GM12875 (cell line): Measurements from ENCODE around the gene UBR1.

Experiments used
- H3K4me3 ChIP-seq: one replicate; pipeline ENCODE4 v1.5.1; 2011; ENCODE audit warnings: low read depth, low read length, control low read depth
- TF ChIP-seq, protein P1 (sequence below): IDR thresholded peaks from 2 replicates; pipeline ENCODE4 v1.5.1; 2011; ENCODE audit warnings: low read depth, mild to moderate bottlenecking, control low read depth, inconsistent platforms, low read length, moderate library complexity, borderline replicate concordance; ENCODE audit not compliant: insufficient read depth

UBR1 gene

GRCh38 chr15:43105778-43106485 is at the start of gene UBR1:
Gene UBR1 (minus strand): TSS chr15:43106038. CDS start chr15:43106022, 16 bp downstream.
- TF ChIP-seq, protein P1, sequence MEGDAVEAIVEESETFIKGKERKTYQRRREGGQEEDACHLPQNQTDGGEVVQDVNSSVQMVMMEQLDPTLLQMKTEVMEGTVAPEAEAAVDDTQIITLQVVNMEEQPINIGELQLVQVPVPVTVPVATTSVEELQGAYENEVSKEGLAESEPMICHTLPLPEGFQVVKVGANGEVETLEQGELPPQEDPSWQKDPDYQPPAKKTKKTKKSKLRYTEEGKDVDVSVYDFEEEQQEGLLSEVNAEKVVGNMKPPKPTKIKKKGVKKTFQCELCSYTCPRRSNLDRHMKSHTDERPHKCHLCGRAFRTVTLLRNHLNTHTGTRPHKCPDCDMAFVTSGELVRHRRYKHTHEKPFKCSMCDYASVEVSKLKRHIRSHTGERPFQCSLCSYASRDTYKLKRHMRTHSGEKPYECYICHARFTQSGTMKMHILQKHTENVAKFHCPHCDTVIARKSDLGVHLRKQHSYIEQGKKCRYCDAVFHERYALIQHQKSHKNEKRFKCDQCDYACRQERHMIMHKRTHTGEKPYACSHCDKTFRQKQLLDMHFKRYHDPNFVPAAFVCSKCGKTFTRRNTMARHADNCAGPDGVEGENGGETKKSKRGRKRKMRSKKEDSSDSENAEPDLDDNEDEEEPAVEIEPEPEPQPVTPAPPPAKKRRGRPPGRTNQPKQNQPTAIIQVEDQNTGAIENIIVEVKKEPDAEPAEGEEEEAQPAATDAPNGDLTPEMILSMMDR = no peak

GRCh38 chr15:43153269-43153668 is 47.4 kb upstream of the UBR1 start:
- no peak overlapping the region for H3K4me3 ChIP-seq
- TF ChIP-seq, protein P1 = no peak

More at GRCh38 chr15:43105778-43106485, at the start of gene UBR1:
- peak within 1 kb of the TSS; percentile 53 for H3K4me3 ChIP-seq

DNA sequence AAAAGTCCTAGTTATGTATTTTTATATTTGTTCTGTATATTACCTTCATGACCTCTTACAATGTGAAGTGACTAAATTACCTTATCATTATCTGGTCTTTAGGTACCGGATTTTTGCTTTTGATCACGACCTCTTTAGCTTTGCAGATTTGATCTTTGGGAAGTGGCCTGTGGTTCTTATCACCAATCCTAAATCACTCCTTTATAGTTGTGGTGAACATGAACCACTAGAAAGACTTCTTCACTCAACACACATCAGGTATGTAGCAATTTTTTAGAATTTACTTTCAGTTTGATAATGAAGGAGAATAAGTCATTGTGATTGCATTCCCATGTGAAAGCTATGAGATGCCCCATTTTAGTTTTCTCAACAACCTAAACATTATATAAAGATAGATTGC is 45.9 kb upstream of the UBR1 start:
- no peak overlapping the region for H3K4me3 ChIP-seq
- TF ChIP-seq, protein P1 = no peak

DNA sequence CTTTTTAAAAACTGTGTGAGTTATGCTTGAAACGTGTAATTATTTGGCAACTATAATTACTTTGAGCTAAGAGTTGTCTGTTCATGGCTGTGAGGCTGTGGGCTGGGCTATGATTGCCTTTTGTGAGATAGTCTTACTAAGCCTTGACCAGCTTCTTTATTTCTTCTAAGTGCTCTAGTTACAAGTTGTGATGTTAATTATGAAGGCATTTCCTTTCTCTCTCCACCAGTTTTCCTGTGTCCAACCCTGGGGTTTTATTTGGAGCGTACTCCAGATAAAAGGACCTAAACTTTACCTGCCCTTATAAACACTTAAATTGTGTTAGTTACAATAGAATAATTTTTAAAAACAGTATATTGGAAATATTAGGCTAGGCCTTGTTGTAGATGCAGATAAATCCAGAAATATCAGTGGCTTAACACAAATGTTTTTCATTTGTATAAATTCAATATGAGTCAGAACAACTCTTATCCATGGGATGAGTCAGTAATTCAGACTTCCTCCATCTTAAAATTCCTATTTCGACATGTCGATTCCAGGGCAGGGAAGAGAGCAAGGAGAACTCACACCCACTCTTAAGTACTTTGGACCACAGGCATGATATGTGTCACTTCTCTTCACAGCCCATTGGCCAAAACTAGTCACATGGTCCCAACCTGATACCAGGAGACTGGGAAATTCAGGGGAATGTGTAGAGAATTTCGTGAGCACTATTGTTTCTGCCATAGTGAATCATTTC is 44.5 kb upstream of the UBR1 start:
- TF ChIP-seq, protein P1 = no peak
- H3K4me3 ChIP-seq = no peak overlapping the region

DNA sequence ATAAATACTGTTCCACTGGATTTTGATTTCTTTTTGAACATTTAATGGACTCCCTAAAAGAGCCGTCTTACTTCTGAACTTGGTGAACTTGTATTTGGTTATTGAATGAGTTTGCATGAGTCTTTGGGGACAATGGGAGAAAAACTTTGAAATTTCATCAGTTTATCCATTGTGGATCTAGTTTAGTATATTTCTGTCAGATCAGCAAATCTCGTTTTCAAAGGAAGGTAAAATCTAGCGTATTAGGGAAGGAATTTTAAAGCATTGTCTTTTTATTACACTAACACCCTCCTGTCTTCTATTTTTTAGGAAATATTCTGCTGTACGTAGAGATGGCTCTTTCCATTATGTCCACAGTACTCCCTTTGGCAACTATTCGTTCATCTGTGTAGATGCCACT is 40.3 kb upstream of the UBR1 start:
- H3K4me3 ChIP-seq = no peak overlapping the region
- TF ChIP-seq, protein P1 = no peak

DNA sequence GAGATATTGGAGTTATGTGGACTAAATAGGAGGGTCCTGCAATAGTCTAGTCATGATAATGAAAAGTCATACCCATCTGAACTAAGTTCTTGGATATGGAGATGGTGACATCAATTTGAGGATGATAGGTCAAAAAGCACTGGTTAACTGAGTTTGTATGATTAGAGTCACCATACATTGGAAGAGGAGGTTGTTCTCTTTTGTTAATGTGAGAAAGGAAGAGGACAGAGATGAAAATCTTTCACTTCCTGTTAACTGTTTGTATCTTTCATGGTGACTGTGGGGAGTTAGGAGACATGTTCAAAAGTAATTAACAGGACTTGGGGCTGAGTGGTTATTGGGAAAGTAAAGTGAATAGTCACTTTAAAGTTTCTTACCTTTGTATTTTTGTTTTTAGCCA is 38.7 kb upstream of the UBR1 start:
- TF ChIP-seq, protein P1 = no peak
- no peak overlapping the region for H3K4me3 ChIP-seq
